AG09309 (cell line): ENCODE measurements around the gene CEP44.

Experiments
- DNase-seq: peaks from one replicate; pipeline ENCODE4 v3.0.0-alpha.2; 2010; ENCODE audit warnings: low read depth
- H3K4me3 ChIP-seq: 2 replicates; pipeline ENCODE4 v1.5.1; 2011; ENCODE audit warnings: mild to moderate bottlenecking, low read depth, low read length, moderate library complexity; ENCODE audit not compliant: control insufficient read depth
- CTCF ChIP-seq: IDR thresholded peaks from 2 replicates; pipeline ENCODE4 v1.5.1; 2011; ENCODE audit warnings: mild to moderate bottlenecking, low read depth, low read length, inconsistent platforms; ENCODE audit not compliant: insufficient read depth, control insufficient read depth; ENCODE audit errors: missing control alignments

Gene CEP44, protein sequence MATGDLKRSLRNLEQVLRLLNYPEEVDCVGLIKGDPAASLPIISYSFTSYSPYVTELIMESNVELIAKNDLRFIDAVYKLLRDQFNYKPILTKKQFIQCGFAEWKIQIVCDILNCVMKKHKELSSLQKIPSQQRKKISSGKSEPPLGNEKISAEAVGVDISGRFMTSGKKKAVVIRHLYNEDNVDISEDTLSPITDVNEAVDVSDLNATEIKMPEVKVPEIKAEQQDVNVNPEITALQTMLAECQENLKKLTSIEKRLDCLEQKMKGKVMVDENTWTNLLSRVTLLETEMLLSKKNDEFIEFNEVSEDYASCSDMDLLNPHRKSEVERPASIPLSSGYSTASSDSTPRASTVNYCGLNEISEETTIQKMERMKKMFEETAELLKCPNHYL

DNA sequence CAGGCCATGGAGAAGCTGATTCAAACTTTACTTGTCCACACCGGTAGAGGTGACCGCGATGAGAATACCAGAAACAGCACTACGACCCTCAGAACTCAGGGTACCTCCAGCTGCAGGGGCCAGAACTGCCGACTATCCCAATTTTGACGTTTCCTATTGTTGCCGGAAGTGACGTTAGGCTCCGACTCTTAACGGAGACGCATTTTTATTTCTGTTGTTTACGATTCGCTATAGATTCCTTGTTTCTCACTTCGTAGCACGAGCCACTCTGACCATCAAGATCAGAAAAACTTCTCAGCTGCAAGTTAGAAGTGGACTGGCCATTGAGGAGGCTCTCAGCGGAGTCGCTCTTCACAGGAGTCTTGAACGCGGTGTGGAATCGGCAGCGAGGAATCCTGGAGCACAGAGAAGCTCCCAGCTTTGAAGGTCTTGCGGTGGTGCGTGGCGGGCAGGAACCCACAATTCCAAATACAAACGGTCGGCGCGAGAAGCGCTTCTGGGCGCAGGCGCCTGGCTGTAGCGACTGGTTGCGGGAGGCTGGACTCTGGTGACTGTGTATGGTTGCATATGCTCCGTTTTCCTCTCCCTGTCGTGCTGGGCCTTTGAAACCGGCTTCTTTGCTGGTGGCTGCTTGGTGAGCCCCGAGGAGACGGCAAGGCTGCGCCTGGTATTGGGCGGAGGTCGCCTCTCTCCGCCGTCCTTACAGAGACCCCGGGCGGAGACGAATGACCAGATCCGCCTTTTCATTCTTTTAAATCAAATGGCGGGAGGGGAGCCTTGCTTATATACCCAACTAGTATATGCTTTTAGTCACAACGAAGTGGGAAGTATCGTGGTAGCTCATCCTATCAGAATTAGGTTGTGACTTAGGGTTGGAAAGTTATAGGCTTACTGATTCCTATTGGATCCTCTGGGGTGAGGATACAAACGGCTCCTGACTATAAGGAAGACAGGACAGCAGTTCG, at the start of gene CEP44, which contains the start of gene FBXO8:
Gene CEP44, plus strand, starts transcription at position 405 of the 965 bp plus-strand sequence. CDS start 15,211 bp downstream, outside the sequence.
Gene FBXO8, minus strand, starts transcription at position 161 of the 965 bp plus-strand sequence. CDS start 20,575 bp downstream, outside the sequence.
- no peak for TF ChIP-seq CTCF
- no peak for DNase-seq
- H3K4me3 ChIP-seq = peak within 1 kb of the TSS; percentile 65

DNA sequence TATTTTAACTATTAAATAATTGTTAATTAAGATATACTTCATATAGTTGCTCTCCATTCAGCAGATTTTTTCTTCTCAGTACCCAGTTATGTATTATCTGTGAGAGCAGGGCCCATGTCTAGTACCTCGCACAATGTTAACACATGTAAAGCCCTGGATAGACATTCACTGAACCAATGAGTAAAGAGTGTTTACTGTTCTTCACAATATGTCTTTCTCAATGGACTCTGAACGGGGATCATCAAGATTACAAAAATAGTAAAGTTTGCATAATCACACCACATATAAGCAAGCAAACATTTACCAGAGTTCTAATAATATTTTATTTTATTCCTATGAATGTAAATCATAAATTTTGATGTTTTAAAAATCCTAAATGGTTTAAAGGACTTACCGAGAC, 47.4 kb upstream of the CEP44 start:
- no peak overlapping the region for H3K4me3 ChIP-seq
- no peak for DNase-seq
- TF ChIP-seq CTCF = no peak

GRCh38 chr4:174241162-174241561, 42.5 kb upstream of the CEP44 start:
- no peak for TF ChIP-seq CTCF
- H3K4me3 ChIP-seq = no peak overlapping the region
- no peak for DNase-seq

DNA sequence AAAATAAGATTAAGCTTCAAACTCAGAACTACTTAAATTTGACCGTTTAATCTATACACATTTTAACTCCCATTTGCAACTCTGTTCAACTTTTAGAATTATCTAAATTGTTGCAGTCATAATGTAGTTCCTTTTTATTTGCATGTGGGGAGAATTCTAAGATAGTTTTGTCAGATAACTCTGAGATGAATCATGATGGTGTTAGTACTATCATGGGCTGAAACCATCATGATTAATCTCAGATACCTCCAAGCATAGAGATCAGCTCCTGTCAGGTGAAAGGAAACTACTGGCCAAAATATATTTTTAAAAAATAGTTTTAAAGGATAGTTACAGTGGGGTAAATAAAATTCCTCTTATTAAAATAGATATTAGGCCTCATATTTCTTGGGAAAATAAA, 39.3 kb upstream of the CEP44 start:
- DNase-seq = no peak
- no peak for TF ChIP-seq CTCF
- no peak overlapping the region for H3K4me3 ChIP-seq

DNA sequence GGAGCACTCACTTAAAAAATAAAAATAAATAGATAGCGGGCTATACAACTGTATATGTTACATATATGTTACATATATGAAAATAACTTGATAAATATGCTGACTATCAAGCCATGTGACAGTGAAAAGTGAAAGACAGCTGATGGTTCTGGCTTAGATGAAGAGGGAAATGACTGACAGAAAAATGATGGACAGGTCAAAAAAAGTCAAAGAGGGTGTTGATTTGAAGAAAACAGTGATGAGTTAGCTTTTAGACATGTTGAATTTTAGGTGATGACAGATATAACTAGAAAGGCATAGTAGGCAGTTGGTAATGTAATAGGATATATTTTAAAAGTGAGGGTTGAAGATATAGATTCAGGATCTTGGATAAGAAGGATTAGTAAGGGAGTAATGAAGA, 38.0 kb upstream of the CEP44 start:
- TF ChIP-seq CTCF = no peak
- DNase-seq = no peak
- no peak overlapping the region for H3K4me3 ChIP-seq

DNA sequence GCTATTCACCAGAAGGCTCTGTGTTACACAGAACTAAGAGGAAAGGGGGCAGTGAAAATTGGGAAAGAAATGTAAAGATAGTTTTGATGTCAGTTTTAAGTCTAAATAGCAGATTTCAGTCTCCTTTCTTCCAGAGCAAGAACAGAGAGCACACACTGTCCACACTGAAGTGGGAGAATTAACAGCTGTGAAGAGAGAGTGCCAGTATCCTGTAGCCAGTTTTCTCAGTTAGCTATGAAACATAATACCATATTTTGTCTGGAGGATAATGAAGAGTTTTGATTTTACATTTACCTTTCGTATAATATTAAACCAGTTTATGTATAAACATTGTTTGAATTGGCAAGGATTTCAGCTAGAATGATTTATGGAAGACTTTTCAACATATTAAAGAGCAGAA, 35.3 kb upstream of the CEP44 start:
- no peak for TF ChIP-seq CTCF
- H3K4me3 ChIP-seq = no peak overlapping the region
- no peak for DNase-seq
